Stimulated activated CD4-positive, alpha-beta T cell treated with anti-CD3 and anti-CD28 coated beads, Interleukin-4, amount 100 ng/mL, for 24 hours (primary cell): ENCODE data around the gene FCRL6.

Experiments used
- DNase-seq: peaks from one replicate; pipeline ENCODE4 v3.0.0-alpha.2; 2020

FCRL6 gene

DNA sequence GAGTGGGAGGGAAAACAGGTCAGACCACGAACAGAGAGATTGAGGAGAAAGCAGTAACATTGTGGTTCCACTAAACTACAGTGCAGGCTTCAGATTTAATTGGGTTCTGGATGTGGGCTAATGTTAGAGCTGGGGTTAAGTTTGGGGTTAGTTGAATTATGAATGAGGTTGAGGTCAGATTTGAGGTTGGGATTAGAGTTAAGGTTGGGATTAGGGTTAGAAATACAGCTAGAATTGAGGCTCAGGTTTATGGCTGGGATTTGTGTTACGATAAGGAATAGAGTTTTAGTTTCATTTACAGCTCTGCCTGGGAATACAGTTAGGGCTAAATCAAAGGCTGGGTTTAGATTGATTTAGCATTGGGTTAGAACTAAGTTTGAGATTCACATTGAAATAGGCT, 62.1 kb downstream of the FCRL6 start:
- no peak for DNase-seq
